Iris pigment epithelial cell (primary cell): Measurements from ENCODE around the gene SVBP.
"Not testable (repeated sequence)": the region's sequence is repeated elsewhere in the genome, so short reads cannot be mapped to it uniquely, and the experiment has no call there.

ENCODE experiments used
- DNase-seq: peaks from one replicate; pipeline ENCODE4 v3.0.0-alpha.2; 2011; ENCODE audit warnings: low read depth

The SVBP gene

GRCh38 chr1:42816585-42817439, at the start of gene SVBP, which contains the start of gene ERMAP:
SVBP (minus strand) TSS chr1:42817397; CDS start chr1:42816544, 853 bp downstream.
ERMAP (plus strand) TSS chr1:42817122; CDS start chr1:42830449, 13,327 bp downstream.
- DNase-seq, result peak; percentile 77

GRCh38 chr1:42866549-42866948, 49.4 kb upstream of the SVBP start:
- no peak for DNase-seq

- no peak for DNase-seq
These were observed 43.8 kb upstream of the SVBP start for GRCh38 chr1:42861014-42861399.

GRCh38 chr1:42860339-42861013, 43.3 kb upstream of the SVBP start:
- no peak for DNase-seq

GRCh38 chr1:42859366-42859765, 42.2 kb upstream of the SVBP start:
- not testable (repeated sequence) for DNase-seq

GRCh38 chr1:42856554-42856953, 39.4 kb upstream of the SVBP start:
- not testable (repeated sequence) for DNase-seq

- peak; percentile 26 for DNase-seq
These were observed 36.1 kb upstream of the SVBP start for GRCh38 chr1:42853116-42853884.

GRCh38 chr1:42852608-42852980, 35.4 kb upstream of the SVBP start:
- peak; percentile 52 for DNase-seq

- no peak for DNase-seq
These were observed 34.9 kb upstream of the SVBP start for GRCh38 chr1:42851960-42852607.

GRCh38 chr1:42851420-42851819, 34.2 kb upstream of the SVBP start:
- DNase-seq, result no peak

- no peak for DNase-seq
These were observed 32.7 kb upstream of the SVBP start for GRCh38 chr1:42849944-42850343.

- DNase-seq, result no peak
These were observed 31.8 kb upstream of the SVBP start for GRCh38 chr1:42848823-42849537.

- no peak for DNase-seq
These were observed 30.7 kb upstream of the SVBP start for GRCh38 chr1:42847721-42848460.

- DNase-seq, result no peak
These were observed 30.0 kb upstream of the SVBP start for GRCh38 chr1:42847111-42847595.

- DNase-seq, result peak; percentile 99
These were observed 29.3 kb upstream of the SVBP start, which contains the start of gene ZNF691 for GRCh38 chr1:42846257-42847110. ZNF691 (plus strand) TSS chr1:42846613; CDS start chr1:42849659, 3,046 bp downstream.

GRCh38 chr1:42845866-42846256, 28.7 kb upstream of the SVBP start:
- DNase-seq, result no peak

GRCh38 chr1:42845193-42845592, 28.0 kb upstream of the SVBP start:
- DNase-seq, result no peak

GRCh38 chr1:42844592-42845140, 27.5 kb upstream of the SVBP start:
- peak; percentile 72 for DNase-seq
